Measurements from ENCODE around the gene RAB20. TPM values are rescaled to one million over a fixed set of nuclear protein-coding genes. Genes with fewer than 3 reads are reported as not detected.
A peak's percentile ranks its signal among the peaks of the same experiment; 100 is the strongest.
"Not testable (repeated sequence)": the region's sequence is repeated elsewhere in the genome, so short reads cannot be mapped to it uniquely, and the experiment has no call there.

The RAB20 gene, protein sequence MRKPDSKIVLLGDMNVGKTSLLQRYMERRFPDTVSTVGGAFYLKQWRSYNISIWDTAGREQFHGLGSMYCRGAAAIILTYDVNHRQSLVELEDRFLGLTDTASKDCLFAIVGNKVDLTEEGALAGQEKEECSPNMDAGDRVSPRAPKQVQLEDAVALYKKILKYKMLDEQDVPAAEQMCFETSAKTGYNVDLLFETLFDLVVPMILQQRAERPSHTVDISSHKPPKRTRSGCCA
- 19.3 and 24.3 TPM in 2 replicates for total RNA-seq (2014; rRNA removed; shearing (Covaris generic))

DNA sequence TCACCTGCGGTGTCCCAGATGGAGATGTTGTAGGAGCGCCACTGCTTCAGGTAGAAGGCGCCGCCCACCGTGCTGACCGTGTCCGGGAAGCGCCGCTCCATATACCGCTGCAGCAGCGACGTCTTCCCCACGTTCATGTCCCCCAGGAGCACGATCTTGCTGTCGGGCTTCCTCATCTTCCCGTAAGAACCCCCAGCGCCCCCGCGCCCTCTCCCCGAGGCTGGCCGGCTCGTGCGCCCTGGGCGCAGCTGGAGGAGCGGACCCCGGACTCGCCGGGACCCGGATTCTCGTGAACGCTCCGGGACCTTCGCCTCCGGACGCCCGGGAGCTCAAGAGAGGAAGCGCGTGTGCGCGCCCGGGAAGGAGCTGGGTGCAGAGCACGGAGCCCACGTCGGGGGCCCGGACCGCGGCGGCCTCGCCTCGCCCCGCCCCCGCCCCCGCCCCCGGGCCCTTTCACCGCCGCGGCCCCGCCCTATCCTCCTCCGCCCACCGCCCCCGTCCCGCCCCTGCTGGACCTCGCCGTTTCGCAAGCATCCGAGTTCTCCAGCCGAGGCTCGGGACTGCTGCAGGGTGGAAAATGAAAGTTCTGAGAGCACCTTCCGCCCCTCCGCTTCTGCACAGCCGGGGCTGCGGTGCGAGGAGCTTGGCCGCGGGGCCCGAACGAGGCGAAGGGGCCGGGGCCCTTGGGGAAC is at the start of gene RAB20:
Gene RAB20, minus strand, starts transcription at position 379 of the 692 bp plus-strand sequence. Its CDS starts 203 bp downstream, at position 176.
- DNase-seq (ENCODE audit: low read depth in 1 of 2, low spot score in 2 of 2): peak; percentile 96 to 99
- Histone ChIP-seq H3K9me3 (replicated peaks) (peaks cover 2% of the 10 kb centered on the region), H3K27ac (no peak within 1 kb of the TSS)

DNA sequence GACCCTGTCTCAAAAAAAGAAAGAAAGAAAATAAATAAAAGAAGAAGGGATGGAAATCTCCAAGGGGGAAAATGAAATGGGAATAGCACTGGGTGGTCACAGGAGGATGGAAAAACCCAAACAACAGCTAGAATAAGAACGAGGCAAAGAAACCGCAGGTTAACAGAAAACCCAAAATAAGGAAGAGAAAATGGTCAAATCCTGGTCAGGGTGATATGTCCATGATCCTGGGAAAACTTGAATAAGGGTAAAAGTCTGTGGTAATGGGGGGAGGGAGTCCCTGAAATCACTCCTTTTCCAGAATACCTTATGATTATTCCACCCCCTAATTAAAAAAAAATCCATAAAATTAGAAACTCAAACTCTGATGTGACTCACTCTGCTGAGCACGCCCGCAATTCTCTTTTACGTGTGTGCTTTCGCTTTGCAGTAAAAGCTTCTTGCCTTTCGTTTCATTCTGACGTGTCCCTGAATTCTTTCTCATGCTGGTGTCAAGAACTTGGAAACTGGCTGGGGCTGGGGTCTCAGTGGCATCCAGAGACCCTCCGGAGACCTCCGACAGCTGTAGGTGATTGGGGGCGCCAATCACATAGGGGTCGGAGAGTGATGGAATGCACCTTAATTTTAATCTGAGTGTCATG is 49.6 kb upstream of the RAB20 start:
- Histone ChIP-seq H3K4me3 (peak overlapping the region; percentile 34), H3K36me3 (peaks cover 7% of the 10 kb centered on the region), H3K4me1 (replicated peaks) (peaks cover 24% of the 10 kb centered on the region), H3K27ac (peak overlapping the region; percentile 55), H3K9me3 (replicated peaks) (no peaks in the 10 kb centered on the region; the same call in 1 of the 2 replicates), H3K27me3 (replicated peaks) (no peaks in the 10 kb centered on the region)
- peak; percentile 85 to 96 for DNase-seq (ENCODE audit: low read depth in 1 of 2, low spot score in 2 of 2)

More for the DNA sequence above, at the start of gene RAB20:
- peak within 1 kb of the TSS; percentile 57 for H3K4me3 ChIP-seq
- H3K27me3 ChIP-seq (replicated peaks): peaks cover 40% of the 10 kb centered on the region
- no peaks in the 10 kb centered on the region for H3K36me3 ChIP-seq
- peaks cover 27% of the 10 kb centered on the region for H3K4me1 ChIP-seq (replicated peaks)

DNA sequence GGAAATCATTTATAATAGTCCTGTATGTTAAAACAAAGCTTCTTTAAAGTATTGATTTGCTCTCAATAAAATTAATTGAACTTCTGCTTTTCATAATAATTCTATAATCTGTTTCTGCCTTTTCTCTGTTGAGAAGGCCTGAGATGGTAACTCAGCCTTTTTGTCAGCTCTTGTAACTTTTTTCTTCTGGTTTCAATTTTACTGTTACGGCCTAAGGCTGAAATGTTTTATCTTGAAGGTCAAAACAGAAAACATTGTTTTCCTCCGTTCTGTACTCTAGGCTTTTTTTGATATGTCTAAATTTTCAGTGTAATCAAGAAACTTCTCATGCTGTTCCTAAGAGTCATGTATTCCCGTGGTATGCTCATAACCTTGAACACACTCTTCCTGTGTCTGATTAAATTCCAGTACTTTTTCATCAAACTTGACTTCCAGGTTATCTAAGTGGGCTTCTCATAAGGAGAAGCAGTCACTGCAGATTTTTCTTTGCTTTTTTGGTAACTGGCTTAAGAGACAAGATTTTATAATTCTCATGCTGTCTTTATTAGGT is 46.2 kb upstream of the RAB20 start:
- H3K27ac ChIP-seq: no peak overlapping the region
- H3K9me3 ChIP-seq (replicated peaks): no peaks in the 10 kb centered on the region
- peaks cover 17% of the 10 kb centered on the region for H3K4me1 ChIP-seq (replicated peaks)
- DNase-seq (ENCODE audit: low read depth in 1 of 2, low spot score in 2 of 2): no peak
- no peaks in the 10 kb centered on the region for H3K36me3 ChIP-seq
- peaks cover 3% of the 10 kb centered on the region for H3K27me3 ChIP-seq (replicated peaks)
- H3K4me3 ChIP-seq: no peak overlapping the region

DNA sequence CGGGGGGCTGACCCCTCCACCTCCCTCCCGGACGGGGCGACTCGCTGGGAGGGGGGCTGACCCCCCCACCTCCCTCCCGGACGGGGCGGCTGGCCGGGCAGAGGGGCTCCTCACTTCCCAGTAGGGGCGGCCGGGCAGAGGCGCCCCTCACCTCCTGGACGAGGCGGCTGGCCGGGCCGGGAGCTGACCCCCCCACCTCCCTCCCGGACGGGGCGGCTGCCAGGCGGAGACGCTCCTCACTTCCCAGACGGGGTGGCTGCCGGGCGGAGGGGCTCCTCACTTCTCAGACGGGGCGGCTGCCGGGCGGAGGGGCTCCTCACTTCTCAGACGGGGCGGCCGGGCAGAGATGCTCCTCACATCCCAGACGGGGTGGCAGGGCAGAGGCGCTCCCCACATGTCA is 44.8 kb upstream of the RAB20 start:
- not testable (repeated sequence) for H3K27me3 ChIP-seq (replicated peaks); H3K4me1 ChIP-seq (replicated peaks); H3K27ac ChIP-seq

DNA sequence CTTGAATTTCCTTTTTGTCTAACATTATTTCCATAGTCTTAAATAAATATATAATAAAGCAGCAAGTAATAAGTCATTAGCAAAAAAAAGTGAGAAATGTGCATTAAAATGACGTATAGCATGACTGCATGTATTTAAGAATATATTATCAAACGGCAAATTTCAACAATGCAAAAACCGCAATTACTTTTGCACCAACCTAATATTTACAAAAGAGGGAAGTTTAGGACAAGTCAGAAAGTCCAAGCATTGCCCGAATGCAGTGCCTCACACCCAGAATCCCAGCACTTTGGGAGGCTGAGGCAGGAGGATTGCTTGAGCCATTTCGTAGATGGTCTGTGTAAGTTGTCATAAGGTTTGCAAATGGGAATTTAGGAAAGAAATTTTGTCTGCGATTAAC is 43.6 kb upstream of the RAB20 start:
- peak in 1 of 2 experiments; percentile 48 for DNase-seq (ENCODE audit: low read depth in 1 of 2, low spot score in 2 of 2)
- H3K36me3 ChIP-seq: no peaks in the 10 kb centered on the region
- H3K4me1 ChIP-seq (replicated peaks): no peaks in the 10 kb centered on the region
- H3K27me3 ChIP-seq (replicated peaks): peaks cover 3% of the 10 kb centered on the region
- H3K27ac ChIP-seq: no peak overlapping the region
- H3K9me3 ChIP-seq (replicated peaks): no peaks in the 10 kb centered on the region
- no peak overlapping the region for H3K4me3 ChIP-seq

More for the DNA sequence above, 44.8 kb upstream of the RAB20 start:
- H3K9me3 ChIP-seq (replicated peaks); H3K36me3 ChIP-seq; H3K4me3 ChIP-seq: not testable (repeated sequence)
- DNase-seq (ENCODE audit: low read depth in 1 of 2, low spot score in 2 of 2): peak in 1 of 2 experiments; percentile 52

DNA sequence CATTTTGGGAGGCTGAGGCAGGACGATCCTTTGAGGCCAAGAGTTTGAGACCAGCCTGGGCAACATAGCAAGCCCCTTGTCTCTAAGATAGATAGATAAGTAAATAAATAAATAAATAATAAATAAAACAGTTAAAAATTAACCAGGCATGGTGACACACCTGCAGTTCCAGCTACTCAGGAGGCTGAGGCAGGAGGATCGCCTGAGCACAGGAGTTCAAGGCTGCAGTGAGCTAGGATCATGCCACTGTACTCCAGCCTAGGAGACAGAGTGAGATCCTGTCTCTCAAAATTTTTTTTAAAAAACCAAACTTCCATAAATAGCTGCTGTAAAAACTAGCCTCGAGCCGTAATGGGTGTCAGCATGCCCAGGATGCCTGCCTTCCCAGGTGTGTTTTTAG is 39.5 kb upstream of the RAB20 start:
- H3K4me3 ChIP-seq: no peak overlapping the region
- H3K27me3 ChIP-seq (replicated peaks): peaks cover 3% of the 10 kb centered on the region
- no peaks in the 10 kb centered on the region for H3K4me1 ChIP-seq (replicated peaks)
- no peak overlapping the region for H3K27ac ChIP-seq
- peak in 1 of 2 experiments; percentile 56 for DNase-seq (ENCODE audit: low read depth in 1 of 2, low spot score in 2 of 2)
- no peaks in the 10 kb centered on the region for H3K36me3 ChIP-seq
- no peaks in the 10 kb centered on the region for H3K9me3 ChIP-seq (replicated peaks)

DNA sequence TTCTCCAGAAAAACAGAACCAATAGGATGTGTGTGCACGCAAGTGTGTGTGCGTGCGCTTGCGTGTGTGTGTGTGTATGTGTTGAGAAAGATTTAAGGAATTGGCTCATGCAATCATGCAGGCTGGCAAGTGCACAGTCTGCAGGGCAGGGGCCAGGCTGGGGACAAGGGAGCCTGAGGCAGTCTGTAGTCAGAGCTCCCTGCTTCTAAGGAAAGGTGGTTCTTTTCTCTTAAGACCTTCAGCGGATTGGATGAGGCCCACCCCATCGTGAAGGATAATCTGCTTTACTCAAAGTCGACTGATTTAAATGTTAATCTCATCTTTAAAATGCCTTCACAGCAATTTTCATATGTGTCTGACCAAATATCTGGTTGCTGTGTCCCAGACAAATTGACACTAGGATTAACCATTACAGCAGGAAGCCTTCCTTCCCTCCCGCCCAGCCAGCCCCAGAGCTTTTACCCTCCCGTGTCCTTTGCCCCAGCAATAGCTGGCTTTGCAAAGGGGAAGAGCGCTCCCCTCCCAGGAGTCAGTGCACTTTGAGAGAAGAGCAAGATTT is 38.8 kb upstream of the RAB20 start:
- Histone ChIP-seq H3K4me3 (no peak overlapping the region), H3K27ac (no peak overlapping the region), H3K36me3 (no peaks in the 10 kb centered on the region), H3K4me1 (replicated peaks) (no peaks in the 10 kb centered on the region), H3K9me3 (replicated peaks) (no peaks in the 10 kb centered on the region), H3K27me3 (replicated peaks) (peaks cover 3% of the 10 kb centered on the region)
- DNase-seq (ENCODE audit: low read depth in 1 of 2, low spot score in 2 of 2): peak in 1 of 2 experiments; percentile 60

DNA sequence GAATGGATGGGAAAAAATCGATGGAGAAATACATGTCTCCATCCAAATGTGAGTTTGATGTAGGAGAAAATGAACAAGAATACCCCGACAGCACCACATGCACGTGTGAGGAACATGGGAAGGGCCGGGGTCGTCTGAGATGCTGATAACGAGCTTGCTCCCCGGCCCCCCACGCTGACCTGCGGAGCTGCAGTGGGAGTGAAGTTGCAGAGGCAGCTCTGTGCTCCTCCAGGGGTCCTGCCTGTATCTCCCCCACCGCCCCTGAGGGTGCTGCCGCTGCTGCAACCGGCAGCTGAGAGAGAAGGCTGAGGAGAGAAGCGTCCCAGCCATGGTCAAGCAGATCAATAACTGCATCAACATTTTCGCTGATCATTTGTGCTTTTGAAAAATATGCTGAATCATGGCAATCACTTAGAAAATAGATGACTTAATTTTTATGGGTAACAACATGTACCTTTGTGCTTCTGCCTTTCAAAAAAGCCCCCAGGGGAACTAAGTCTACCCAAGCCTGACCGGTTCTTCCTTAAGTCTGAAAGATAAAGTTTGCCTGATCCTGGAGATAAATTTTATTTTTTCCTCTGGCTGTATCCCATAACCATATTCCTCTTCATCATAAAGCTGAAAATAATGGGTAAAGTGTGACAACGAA is 35.6 kb upstream of the RAB20 start:
- Histone ChIP-seq H3K36me3 (no peaks in the 10 kb centered on the region), H3K4me3 (no peak overlapping the region), H3K9me3 (replicated peaks) (no peaks in the 10 kb centered on the region), H3K27ac (no peak overlapping the region), H3K27me3 (replicated peaks) (peaks cover 11% of the 10 kb centered on the region; the same call in 1 of the 2 replicates), H3K4me1 (replicated peaks) (no peaks in the 10 kb centered on the region)
- DNase-seq (ENCODE audit: low read depth in 1 of 2, low spot score in 2 of 2): peak in 1 of 2 experiments; percentile 74

DNA sequence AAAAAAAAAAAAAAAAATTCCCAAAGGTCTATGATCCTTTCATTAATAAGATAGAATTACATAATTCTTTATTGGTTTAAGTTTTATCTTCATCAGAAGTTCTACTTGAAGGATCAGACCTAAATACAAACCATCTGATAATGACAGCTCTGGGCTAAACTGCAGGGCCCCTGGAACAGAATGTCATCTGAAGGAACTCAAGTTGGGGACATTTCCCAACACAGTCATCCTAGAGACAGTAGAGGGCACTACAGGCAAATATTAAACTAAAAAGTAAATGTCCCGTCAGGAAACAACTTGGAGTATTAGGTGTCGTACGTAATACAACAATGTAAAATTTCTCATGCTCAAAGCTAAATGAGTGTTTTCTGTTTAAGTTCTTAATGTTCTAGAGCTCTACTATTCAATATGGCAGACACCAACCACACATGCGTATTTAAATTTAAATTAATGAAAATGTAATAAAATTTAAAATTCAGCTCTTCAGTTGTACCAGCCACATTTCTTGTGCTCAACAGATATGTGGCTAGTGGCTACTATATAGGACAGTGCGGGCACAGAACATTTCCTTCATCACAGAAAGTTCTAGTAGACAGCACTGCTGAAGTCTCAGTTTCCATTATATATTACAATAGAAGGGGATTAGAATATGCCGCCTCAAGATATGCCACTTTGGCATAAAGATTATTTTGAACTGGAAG is 32.1 kb upstream of the RAB20 start:
- H3K27ac ChIP-seq: no peak overlapping the region
- no peak overlapping the region for H3K4me3 ChIP-seq
- H3K4me1 ChIP-seq (replicated peaks): no peaks in the 10 kb centered on the region
- no peaks in the 10 kb centered on the region for H3K36me3 ChIP-seq
- DNase-seq (ENCODE audit: low read depth in 1 of 2, low spot score in 2 of 2): peak in 1 of 2 experiments; percentile 88
- no peaks in the 10 kb centered on the region for H3K9me3 ChIP-seq (replicated peaks)
- H3K27me3 ChIP-seq (replicated peaks): peaks cover 28% of the 10 kb centered on the region

DNA sequence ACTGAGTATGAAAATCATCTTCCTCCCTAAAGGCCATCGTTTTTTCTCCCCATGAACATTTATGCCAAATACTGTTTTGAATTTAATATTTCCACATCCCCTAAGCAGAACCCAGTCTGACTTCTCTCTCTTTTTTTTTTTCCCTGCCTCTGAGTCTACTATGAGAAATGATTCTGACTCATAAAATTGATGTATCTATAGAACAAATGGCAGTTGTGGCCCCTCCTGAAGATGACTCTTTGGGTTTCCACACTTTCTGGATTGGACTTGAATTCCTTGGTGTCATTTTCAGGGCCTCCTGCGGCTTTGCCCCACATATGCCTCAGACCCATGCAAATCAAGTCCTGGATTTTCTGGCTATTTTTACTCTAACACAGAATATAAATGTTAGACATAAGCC is 31.1 kb upstream of the RAB20 start:
- Histone ChIP-seq H3K27me3 (replicated peaks) (peaks cover 35% of the 10 kb centered on the region), H3K36me3 (no peaks in the 10 kb centered on the region), H3K9me3 (replicated peaks) (no peaks in the 10 kb centered on the region), H3K4me1 (replicated peaks) (no peaks in the 10 kb centered on the region), H3K4me3 (no peak overlapping the region), H3K27ac (no peak overlapping the region)
- no peak for DNase-seq (ENCODE audit: low read depth in 1 of 2, low spot score in 2 of 2)

DNA sequence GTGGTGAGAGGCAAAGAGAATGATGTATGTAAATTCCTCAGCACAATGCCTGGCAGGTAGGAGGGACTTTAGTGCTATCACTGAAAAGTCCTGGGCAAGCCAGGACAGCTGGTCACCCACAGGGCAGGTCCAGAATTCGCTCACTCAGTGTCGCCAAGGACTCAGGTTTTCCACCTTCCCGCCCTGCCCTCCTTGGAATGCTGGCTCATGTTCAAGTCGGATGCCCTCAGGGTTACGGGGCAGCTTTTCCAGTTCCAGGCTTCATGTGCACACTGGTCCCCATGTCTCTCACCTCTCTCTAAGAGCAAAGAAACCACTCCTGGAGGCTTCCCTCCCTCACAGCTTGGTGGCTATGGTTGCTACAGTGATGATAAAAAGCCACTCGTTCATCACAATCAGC is 29.1 kb upstream of the RAB20 start:
- Histone ChIP-seq H3K4me3 (no peak overlapping the region), H3K27me3 (replicated peaks) (peaks cover 39% of the 10 kb centered on the region), H3K4me1 (replicated peaks) (no peaks in the 10 kb centered on the region), H3K36me3 (no peaks in the 10 kb centered on the region), H3K9me3 (replicated peaks) (no peaks in the 10 kb centered on the region), H3K27ac (no peak overlapping the region)
- no peak for DNase-seq (ENCODE audit: low read depth in 1 of 2, low spot score in 2 of 2)

DNA sequence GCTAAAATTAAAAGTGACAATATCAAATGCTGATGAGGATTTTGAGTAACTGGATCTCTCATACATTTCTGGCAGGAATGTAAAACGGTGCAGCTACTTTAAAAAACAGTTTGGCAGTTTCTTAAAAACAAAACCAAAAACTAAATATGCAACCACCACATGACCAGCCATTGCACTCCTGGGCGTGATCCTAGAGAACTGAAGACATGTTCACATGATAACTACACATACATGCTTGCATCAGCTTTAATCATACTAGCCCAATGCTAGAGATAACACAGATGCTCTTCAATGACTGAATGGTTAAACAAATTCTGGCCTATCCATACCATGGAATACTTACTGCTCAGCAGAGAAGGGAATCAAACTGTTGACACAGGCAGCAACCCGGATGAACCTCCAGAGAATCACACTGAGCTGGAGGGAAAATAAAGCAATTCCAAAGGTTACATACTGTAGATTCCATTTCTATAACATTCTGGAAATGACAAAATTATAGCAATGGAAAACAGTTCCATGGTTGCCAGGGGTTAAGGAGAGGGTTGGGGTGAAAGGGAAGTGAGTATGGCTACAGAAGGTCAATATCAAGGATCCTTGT is 28.4 kb upstream of the RAB20 start:
- H3K27ac ChIP-seq: no peak overlapping the region
- H3K4me3 ChIP-seq: no peak overlapping the region
- H3K36me3 ChIP-seq: no peaks in the 10 kb centered on the region
- no peak for DNase-seq (ENCODE audit: low read depth in 1 of 2, low spot score in 2 of 2)
- no peaks in the 10 kb centered on the region for H3K4me1 ChIP-seq (replicated peaks)
- H3K27me3 ChIP-seq (replicated peaks): peaks cover 39% of the 10 kb centered on the region
- H3K9me3 ChIP-seq (replicated peaks): no peaks in the 10 kb centered on the region

All from SJSA1 (cell line).